Left ventricle myocardium inferior (tissue), 1 donor: ENCODE measurements around the gene TMEM141. TPM values are rescaled to one million over a fixed set of nuclear protein-coding genes. Genes with fewer than 3 reads are reported as not detected.

Source experiments
- DNase-seq: peaks from one replicate; pipeline ENCODE4 v3.0.0-alpha.2; 2020
- H3K27ac ChIP-seq: fragments of 200-600 bp; replicated peaks from 2 replicates; pipeline ENCODE4 v1.8.0; 2021
- H3K27me3 ChIP-seq: fragments of 200-600 bp; 2 replicates; pipeline ENCODE4 v1.8.0; 2021; ENCODE audit warnings: low read depth
- H3K36me3 ChIP-seq: fragments of 200-600 bp; 2 replicates; pipeline ENCODE4 v1.8.0; 2021
- H3K4me1 ChIP-seq: fragments of 200-600 bp; 2 replicates; pipeline ENCODE4 v1.8.0; 2021
- H3K4me3 ChIP-seq: fragments of 200-600 bp; 2 replicates; pipeline ENCODE4 v1.8.0; 2021; ENCODE audit warnings: mild to moderate bottlenecking, moderate library complexity
- H3K9me3 ChIP-seq: fragments of 200-600 bp; replicated peaks from 2 replicates; pipeline ENCODE4 v1.8.0; 2021
- CTCF ChIP-seq: fragments of 200-600 bp; IDR thresholded peaks from 2 replicates; pipeline ENCODE4 v1.8.0; 2021; ENCODE audit warnings: antibody characterized with exemption, mild to moderate bottlenecking, borderline replicate concordance
- intact Hi-C: fragments of 100-400 bp; cut with micrococcal nuclease; formaldehyde crosslinking; loops from one replicate; pipeline ENCODE4 v1.11.0; 2022
- total RNA-seq: library from RNA; stranded (reverse); fragmentation: NEBNext Ultra II Directional; extraction: Animal tissue kit (Norgen Biotek cat#: 25700); gene quantifications from one replicate; pipeline ENCODE4 v1.2.1, GENCODE V29; 2021
- donor health status: DM: no; HTN: yes; CAD: no; lungs with severe emphysema.

The TMEM141 gene
- total RNA-seq, 1 donor from 2014 or later: 71.4 TPM

DNA sequence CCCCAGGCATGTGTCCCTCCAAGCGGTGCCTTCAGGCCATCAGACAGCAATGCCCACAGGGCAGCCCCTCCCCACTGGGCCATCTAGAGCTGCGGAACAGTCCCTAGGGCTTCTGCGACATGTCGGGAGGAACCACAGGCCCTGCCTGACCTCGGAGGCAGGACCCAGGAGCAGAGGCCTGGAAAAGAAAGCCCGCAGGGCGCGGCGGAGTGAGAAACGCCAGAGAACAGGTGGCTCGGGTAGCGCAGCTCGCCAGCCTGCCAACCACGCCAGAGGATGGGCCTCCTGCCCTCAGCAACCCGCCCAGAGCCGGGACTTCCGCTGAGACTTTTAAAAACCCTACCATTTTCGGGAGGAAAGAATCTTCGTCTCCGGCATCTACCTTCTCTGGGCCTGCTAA, 33.8 kb upstream of the TMEM141 start:
- Histone ChIP-seq H3K27ac (no peak overlapping the region), H3K4me3 (no peak overlapping the region), H3K9me3 (peaks cover 4% of the 10 kb centered on the region), H3K4me1 (peaks cover 12% of the 10 kb centered on the region), H3K27me3 (peaks cover 7% of the 10 kb centered on the region), H3K36me3 (no peaks in the 10 kb centered on the region)
- TF ChIP-seq CTCF: no peak
- no peak for DNase-seq
- intact Hi-C loops: no loop called here

DNA sequence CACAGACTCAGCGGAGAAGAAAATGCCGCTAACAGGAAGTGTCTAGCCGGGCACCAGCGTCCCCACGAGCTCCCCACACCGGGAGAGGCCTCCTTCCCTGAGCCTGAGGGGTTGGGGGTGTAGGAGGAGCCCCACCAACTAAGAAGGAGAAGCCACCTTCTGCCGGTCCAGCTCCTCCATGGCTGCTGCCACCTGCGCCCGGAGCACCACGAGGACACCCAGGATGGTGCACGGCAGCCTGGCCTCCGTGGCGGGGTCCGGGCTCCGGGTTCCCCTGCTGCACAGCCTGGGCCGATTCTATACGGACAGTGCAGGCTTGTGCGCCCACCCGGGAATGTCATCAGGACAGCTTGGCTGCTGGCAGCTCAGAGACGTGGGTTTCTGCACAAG, 33.4 kb upstream of the TMEM141 start:
- no peak overlapping the region for H3K4me3 ChIP-seq
- intact Hi-C loops: no loop called here
- H3K4me1 ChIP-seq: peaks cover 15% of the 10 kb centered on the region
- TF ChIP-seq CTCF: no peak
- no peak overlapping the region for H3K27ac ChIP-seq
- no peaks in the 10 kb centered on the region for H3K36me3 ChIP-seq
- H3K9me3 ChIP-seq: peaks cover 4% of the 10 kb centered on the region
- DNase-seq: no peak
- H3K27me3 ChIP-seq: peaks cover 11% of the 10 kb centered on the region

GRCh38 chr9:136759001-136759400, 32.1 kb upstream of the TMEM141 start:
- Histone ChIP-seq H3K9me3 (peaks cover 4% of the 10 kb centered on the region), H3K36me3 (no peaks in the 10 kb centered on the region), H3K27ac (no peak overlapping the region), H3K27me3 (peaks cover 23% of the 10 kb centered on the region), H3K4me3 (no peak overlapping the region), H3K4me1 (peaks cover 25% of the 10 kb centered on the region)
- no peak for DNase-seq
- no peak for TF ChIP-seq CTCF
- intact Hi-C loops: no loop called here

DNA sequence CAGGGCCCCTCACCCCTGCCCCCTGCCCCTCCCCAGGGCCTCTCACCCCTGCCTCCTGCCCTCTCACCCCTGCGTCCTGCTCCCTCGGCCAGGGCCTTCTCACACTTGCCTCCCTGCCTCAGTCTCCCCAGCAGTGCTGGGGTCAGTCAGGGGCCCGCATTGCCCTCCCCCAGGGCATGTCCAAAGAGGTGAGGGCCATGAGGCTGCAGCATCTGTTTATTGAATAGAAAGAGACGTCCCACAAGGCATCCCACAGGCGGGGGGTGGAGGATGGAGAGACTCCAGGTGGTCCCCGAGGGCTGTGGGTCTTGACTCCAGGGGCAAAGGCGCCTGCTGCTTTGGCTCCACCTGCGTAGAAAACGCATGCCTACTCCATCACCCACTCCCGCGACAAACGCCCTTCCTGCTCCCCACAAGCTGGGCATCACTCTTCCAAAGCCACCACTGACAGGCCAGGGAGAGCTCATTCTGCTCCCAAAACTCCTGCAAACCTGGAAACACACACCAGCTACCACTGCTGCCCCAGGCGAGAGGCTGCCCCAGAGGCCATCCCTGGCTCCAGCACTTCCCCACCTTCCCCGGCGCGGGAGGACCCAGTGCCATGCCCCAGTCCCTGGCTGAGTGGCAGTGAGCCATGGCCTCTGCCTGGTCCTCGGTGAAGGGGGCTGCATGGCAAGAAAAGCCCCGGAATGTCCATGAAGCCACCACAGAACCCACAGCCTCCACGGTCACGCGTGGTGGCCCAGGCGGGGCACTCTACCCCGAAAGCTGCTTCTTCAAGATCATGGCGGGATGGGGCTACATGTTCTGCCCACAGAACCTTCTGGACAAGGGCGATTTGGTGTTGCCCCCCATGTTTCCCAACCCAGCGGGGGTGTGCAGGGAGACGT, 31.5 kb upstream of the TMEM141 start:
- H3K4me1 ChIP-seq: peaks cover 29% of the 10 kb centered on the region
- H3K27me3 ChIP-seq: peaks cover 28% of the 10 kb centered on the region
- H3K36me3 ChIP-seq: no peaks in the 10 kb centered on the region
- no peak overlapping the region for H3K4me3 ChIP-seq
- intact Hi-C loops: no loop called here
- H3K27ac ChIP-seq: no peak overlapping the region
- no peak for DNase-seq
- TF ChIP-seq CTCF: no peak
- H3K9me3 ChIP-seq: peaks cover 4% of the 10 kb centered on the region

- H3K36me3 ChIP-seq: no peaks in the 10 kb centered on the region
- no peak overlapping the region for H3K27ac ChIP-seq
- peaks cover 33% of the 10 kb centered on the region for H3K4me1 ChIP-seq
- peaks cover 4% of the 10 kb centered on the region for H3K9me3 ChIP-seq
- DNase-seq: no peak
- H3K27me3 ChIP-seq: peaks cover 28% of the 10 kb centered on the region
- intact Hi-C loops: no loop called here
- no peak for TF ChIP-seq CTCF
- H3K4me3 ChIP-seq: no peak overlapping the region
Observed at GRCh38 chr9:136760424-136760823, 30.7 kb upstream of the TMEM141 start.
